Gastroesophageal sphincter (tissue), 3 donors: ENCODE measurements around the gene CORO6.

Experiments used
- EP300 ChIP-seq: sonication (generic); formaldehyde crosslinking; IDR thresholded peaks from one replicate; pipeline ENCODE4 v1.6.1; 2017; ENCODE audit warnings: antibody characterized with exemption, mild to moderate bottlenecking
- POLR2AphosphoS5 ChIP-seq: sonication (generic); formaldehyde crosslinking; IDR thresholded peaks from one replicate; pipeline ENCODE4 v1.6.1; 2017; ENCODE audit warnings: antibody characterized with exemption
- TF ChIP-seq, protein P1 (sequence below), 4 experiments: fragments of 200-600 bp in 2 of 4; fragments of 450-650 bp in 2 of 4; sonication (generic) in 1 of 4; IDR thresholded peaks; one replicate each; pipeline ENCODE4 v1.5.1; 2017 to 2019; ENCODE audit warnings: antibody characterized with exemption in 4 of 4, mild to moderate bottlenecking in 2 of 4, moderate library complexity in 2 of 4

DNA sequence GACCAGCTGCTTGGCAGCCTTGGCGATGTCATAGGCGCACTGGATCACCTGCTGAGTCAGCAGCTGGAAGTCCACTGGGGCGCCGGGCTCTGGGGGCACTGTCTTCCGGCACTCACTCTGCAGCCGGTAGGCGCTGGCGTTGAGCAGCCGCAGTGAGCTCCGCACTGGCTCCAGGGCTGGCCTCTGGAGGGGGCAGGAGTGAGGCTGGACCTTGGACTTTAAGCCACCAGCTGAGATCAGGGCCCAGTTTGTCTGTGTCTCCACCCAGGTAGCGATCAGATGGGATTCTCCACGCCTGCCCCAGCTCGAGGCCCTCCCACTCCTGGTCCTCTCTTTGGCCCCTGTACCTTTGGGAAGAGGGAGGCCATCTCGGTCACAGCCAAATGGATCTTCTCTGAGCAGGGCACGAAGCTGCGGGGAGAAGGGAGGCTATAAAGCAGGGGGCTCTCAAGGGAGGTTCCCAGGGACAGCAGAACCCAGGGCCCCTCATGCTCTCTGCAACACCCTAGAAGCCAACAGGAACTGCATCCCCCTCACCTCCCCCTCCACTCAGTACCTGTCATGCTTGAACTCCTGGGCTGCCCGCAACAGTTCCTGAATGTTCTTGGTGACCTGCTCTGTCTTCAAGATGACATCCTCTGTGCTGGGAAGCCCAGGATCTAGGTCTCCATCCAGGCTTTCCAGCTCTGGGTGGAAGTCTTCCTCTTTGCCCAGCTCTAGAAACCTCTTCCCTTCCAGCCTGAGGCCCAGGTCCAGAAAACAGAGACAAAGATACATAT, 47.8 kb downstream of the CORO6 start:
- TF ChIP-seq, protein P1, sequence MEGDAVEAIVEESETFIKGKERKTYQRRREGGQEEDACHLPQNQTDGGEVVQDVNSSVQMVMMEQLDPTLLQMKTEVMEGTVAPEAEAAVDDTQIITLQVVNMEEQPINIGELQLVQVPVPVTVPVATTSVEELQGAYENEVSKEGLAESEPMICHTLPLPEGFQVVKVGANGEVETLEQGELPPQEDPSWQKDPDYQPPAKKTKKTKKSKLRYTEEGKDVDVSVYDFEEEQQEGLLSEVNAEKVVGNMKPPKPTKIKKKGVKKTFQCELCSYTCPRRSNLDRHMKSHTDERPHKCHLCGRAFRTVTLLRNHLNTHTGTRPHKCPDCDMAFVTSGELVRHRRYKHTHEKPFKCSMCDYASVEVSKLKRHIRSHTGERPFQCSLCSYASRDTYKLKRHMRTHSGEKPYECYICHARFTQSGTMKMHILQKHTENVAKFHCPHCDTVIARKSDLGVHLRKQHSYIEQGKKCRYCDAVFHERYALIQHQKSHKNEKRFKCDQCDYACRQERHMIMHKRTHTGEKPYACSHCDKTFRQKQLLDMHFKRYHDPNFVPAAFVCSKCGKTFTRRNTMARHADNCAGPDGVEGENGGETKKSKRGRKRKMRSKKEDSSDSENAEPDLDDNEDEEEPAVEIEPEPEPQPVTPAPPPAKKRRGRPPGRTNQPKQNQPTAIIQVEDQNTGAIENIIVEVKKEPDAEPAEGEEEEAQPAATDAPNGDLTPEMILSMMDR (IDR thresholded peaks at IDR 0.05) = no peak
- TF ChIP-seq POLR2AphosphoS5 (no peak), EP300 (no peak)
